Measurements from ENCODE around the gene RGS2.

Gene RGS2

GRCh38 chr1:192852001-192852947 is 43.4 kb downstream of the RGS2 start:
- H2BK120ac ChIP-seq (ENCODE audit: low read depth, low read length), result no peak overlapping the region
- H4K8ac ChIP-seq (ENCODE audit: low read depth, low read length), result no peak overlapping the region
- H3K9ac ChIP-seq (ENCODE audit: low read depth, low read length, poor library complexity), result no peak overlapping the region
- H2BK15ac ChIP-seq (ENCODE audit: low read length), result no peak overlapping the region
- no peak overlapping the region for H3K4me3 ChIP-seq (ENCODE audit: low read length in 2 of 2)
- H3K9me3 ChIP-seq (replicated peaks in 1 of 2; ENCODE audit: control insufficient read depth in 2 of 2, insufficient read depth in 1 of 2, low read depth in 1 of 2, low read length in 2 of 2), result no peaks in the 10 kb centered on the region
- no peak overlapping the region for H2BK5ac ChIP-seq (ENCODE audit: low read length)
- no peak overlapping the region for H3K14ac ChIP-seq (ENCODE audit: low read length)
- H4K91ac ChIP-seq (ENCODE audit: low read depth, low read length, poor library complexity), result no peak overlapping the region
- H3K4me2 ChIP-seq (ENCODE audit: insufficient read depth, low read length, poor library complexity, severe bottlenecking), result no peak overlapping the region
- no CpG with 5 or more reads among the region's 1 CpG for WGBS, 2 donors (ENCODE audit: extremely low coverage in 2 of 2, insufficient read length in 2 of 2, insufficient replicate concordance in 1 of 2)
- H3K79me1 ChIP-seq (ENCODE audit: low read depth, low read length), result no peaks in the 10 kb centered on the region
- H3K23ac ChIP-seq (ENCODE audit: low read depth, low read length, poor library complexity), result no peak overlapping the region
- no peaks in the 10 kb centered on the region for H3K4me1 ChIP-seq (ENCODE audit: control insufficient read depth in 2 of 2, insufficient read depth in 1 of 2, low read depth in 1 of 2, low read length in 2 of 2)
- no peaks in the 10 kb centered on the region for H3K36me3 ChIP-seq (replicated peaks in 1 of 2; ENCODE audit: control insufficient read depth in 2 of 2, insufficient read depth in 2 of 2, low read length in 2 of 2)
- no peak for DNase-seq (ENCODE audit: low spot score)
- H2AK5ac ChIP-seq (ENCODE audit: low read depth, low read length), result no peak overlapping the region
- H2BK12ac ChIP-seq (ENCODE audit: low read length), result no peak overlapping the region
- H3K4ac ChIP-seq (ENCODE audit: low read length), result no peak overlapping the region
- no peak overlapping the region for H3K18ac ChIP-seq (ENCODE audit: low read length)
- no peak overlapping the region for H3K27ac ChIP-seq (replicated peaks; ENCODE audit: low read length)
- no peak overlapping the region for H2AFZ ChIP-seq (ENCODE audit: low read length)
- no peaks in the 10 kb centered on the region for H3K27me3 ChIP-seq (ENCODE audit: control insufficient read depth in 3 of 3, insufficient read depth in 3 of 3, low read depth in 1 of 3, low read length in 3 of 3)

- no peak overlapping the region for H3K23ac ChIP-seq (ENCODE audit: low read depth, low read length, poor library complexity)
- H2BK12ac ChIP-seq (ENCODE audit: low read length), result no peak overlapping the region
- H3K4me1 ChIP-seq (ENCODE audit: control insufficient read depth in 2 of 2, insufficient read depth in 1 of 2, low read depth in 1 of 2, low read length in 2 of 2), result no peaks in the 10 kb centered on the region
- H3K79me1 ChIP-seq (ENCODE audit: low read depth, low read length), result no peaks in the 10 kb centered on the region
- H2BK5ac ChIP-seq (ENCODE audit: low read length), result no peak overlapping the region
- no peaks in the 10 kb centered on the region for H3K9me3 ChIP-seq (replicated peaks in 1 of 2; ENCODE audit: control insufficient read depth in 2 of 2, insufficient read depth in 1 of 2, low read depth in 1 of 2, low read length in 2 of 2)
- no peak overlapping the region for H3K18ac ChIP-seq (ENCODE audit: low read length)
- no peak for DNase-seq (ENCODE audit: low spot score)
- H2BK120ac ChIP-seq (ENCODE audit: low read depth, low read length), result no peak overlapping the region
- H2BK15ac ChIP-seq (ENCODE audit: low read length), result no peak overlapping the region
- H3K4ac ChIP-seq (ENCODE audit: low read length), result no peak overlapping the region
- H3K36me3 ChIP-seq (replicated peaks in 1 of 2; ENCODE audit: control insufficient read depth in 2 of 2, insufficient read depth in 2 of 2, low read length in 2 of 2), result no peaks in the 10 kb centered on the region
- H2AFZ ChIP-seq (ENCODE audit: low read length), result no peak overlapping the region
- H3K4me2 ChIP-seq (ENCODE audit: insufficient read depth, low read length, poor library complexity, severe bottlenecking), result no peak overlapping the region
- no peak overlapping the region for H3K14ac ChIP-seq (ENCODE audit: low read length)
- H3K27ac ChIP-seq (replicated peaks; ENCODE audit: low read length), result no peak overlapping the region
- no peak overlapping the region for H3K9ac ChIP-seq (ENCODE audit: low read depth, low read length, poor library complexity)
- no peak overlapping the region for H3K4me3 ChIP-seq (ENCODE audit: low read length in 2 of 2)
- no CpG with 5 or more reads among the region's 1 CpG for WGBS, 2 donors (ENCODE audit: extremely low coverage in 2 of 2, insufficient read length in 2 of 2, insufficient replicate concordance in 1 of 2)
- no peak overlapping the region for H4K91ac ChIP-seq (ENCODE audit: low read depth, low read length, poor library complexity)
- no peak overlapping the region for H2AK5ac ChIP-seq (ENCODE audit: low read depth, low read length)
- no peaks in the 10 kb centered on the region for H3K27me3 ChIP-seq (ENCODE audit: control insufficient read depth in 3 of 3, insufficient read depth in 3 of 3, low read depth in 1 of 3, low read length in 3 of 3)
- no peak overlapping the region for H4K8ac ChIP-seq (ENCODE audit: low read depth, low read length)
Observed at GRCh38 chr1:192858456-192858855, 49.6 kb downstream of the RGS2 start.

- Histone ChIP-seq H2BK5ac (ENCODE audit: low read length) (no peak overlapping the region), H2BK15ac (ENCODE audit: low read length) (no peak overlapping the region), H4K8ac (ENCODE audit: low read depth, low read length) (no peak overlapping the region), H3K36me3 (replicated peaks in 1 of 2; ENCODE audit: control insufficient read depth in 2 of 2, insufficient read depth in 2 of 2, low read length in 2 of 2) (no peaks in the 10 kb centered on the region), H3K27me3 (ENCODE audit: control insufficient read depth in 3 of 3, insufficient read depth in 3 of 3, low read depth in 1 of 3, low read length in 3 of 3) (no peaks in the 10 kb centered on the region), H3K4me1 (ENCODE audit: control insufficient read depth in 2 of 2, insufficient read depth in 1 of 2, low read depth in 1 of 2, low read length in 2 of 2) (no peaks in the 10 kb centered on the region), H3K4me2 (ENCODE audit: insufficient read depth, low read length, poor library complexity, severe bottlenecking) (no peak overlapping the region), H3K79me1 (ENCODE audit: low read depth, low read length) (no peaks in the 10 kb centered on the region), H3K23ac (ENCODE audit: low read depth, low read length, poor library complexity) (no peak overlapping the region), H2AFZ (ENCODE audit: low read length) (no peak overlapping the region), H3K9me3 (replicated peaks in 1 of 2; ENCODE audit: control insufficient read depth in 2 of 2, insufficient read depth in 1 of 2, low read depth in 1 of 2, low read length in 2 of 2) (no peaks in the 10 kb centered on the region), H3K9ac (ENCODE audit: low read depth, low read length, poor library complexity) (no peak overlapping the region), H3K4me3 (ENCODE audit: low read length in 2 of 2) (no peak overlapping the region), H3K27ac (replicated peaks; ENCODE audit: low read length) (no peak overlapping the region), H3K14ac (ENCODE audit: low read length) (no peak overlapping the region), H3K18ac (ENCODE audit: low read length) (no peak overlapping the region), H2BK120ac (ENCODE audit: low read depth, low read length) (no peak overlapping the region), H2AK5ac (ENCODE audit: low read depth, low read length) (no peak overlapping the region), H2BK12ac (ENCODE audit: low read length) (no peak overlapping the region), H3K4ac (ENCODE audit: low read length) (no peak overlapping the region), H4K91ac (ENCODE audit: low read depth, low read length, poor library complexity) (no peak overlapping the region)
- DNase-seq (ENCODE audit: low spot score), result no peak
Observed at GRCh38 chr1:192859808-192860207, 51.0 kb downstream of the RGS2 start.

GRCh38 chr1:192860478-192861185 is 51.8 kb downstream of the RGS2 start:
- H3K9me3 ChIP-seq (replicated peaks in 1 of 2; ENCODE audit: control insufficient read depth in 2 of 2, insufficient read depth in 1 of 2, low read depth in 1 of 2, low read length in 2 of 2), result no peaks in the 10 kb centered on the region
- H3K4me3 ChIP-seq (ENCODE audit: low read length in 2 of 2), result no peak overlapping the region
- H3K9ac ChIP-seq (ENCODE audit: low read depth, low read length, poor library complexity), result no peak overlapping the region
- no peak overlapping the region for H2BK5ac ChIP-seq (ENCODE audit: low read length)
- no peak overlapping the region for H3K27ac ChIP-seq (replicated peaks; ENCODE audit: low read length)
- H3K18ac ChIP-seq (ENCODE audit: low read length), result no peak overlapping the region
- H4K91ac ChIP-seq (ENCODE audit: low read depth, low read length, poor library complexity), result no peak overlapping the region
- H2BK15ac ChIP-seq (ENCODE audit: low read length), result no peak overlapping the region
- H2BK12ac ChIP-seq (ENCODE audit: low read length), result no peak overlapping the region
- H2AK5ac ChIP-seq (ENCODE audit: low read depth, low read length), result no peak overlapping the region
- no peak overlapping the region for H3K23ac ChIP-seq (ENCODE audit: low read depth, low read length, poor library complexity)
- no peak overlapping the region for H3K14ac ChIP-seq (ENCODE audit: low read length)
- no CpG with 5 or more reads among the region's 5 CpGs for WGBS, 2 donors (ENCODE audit: extremely low coverage in 2 of 2, insufficient read length in 2 of 2, insufficient replicate concordance in 1 of 2)
- H2BK120ac ChIP-seq (ENCODE audit: low read depth, low read length), result no peak overlapping the region
- no peak for DNase-seq (ENCODE audit: low spot score)
- no peak overlapping the region for H2AFZ ChIP-seq (ENCODE audit: low read length)
- no peaks in the 10 kb centered on the region for H3K36me3 ChIP-seq (replicated peaks in 1 of 2; ENCODE audit: control insufficient read depth in 2 of 2, insufficient read depth in 2 of 2, low read length in 2 of 2)
- no peaks in the 10 kb centered on the region for H3K4me1 ChIP-seq (ENCODE audit: control insufficient read depth in 2 of 2, insufficient read depth in 1 of 2, low read depth in 1 of 2, low read length in 2 of 2)
- H4K8ac ChIP-seq (ENCODE audit: low read depth, low read length), result no peak overlapping the region
- H3K27me3 ChIP-seq (ENCODE audit: control insufficient read depth in 3 of 3, insufficient read depth in 3 of 3, low read depth in 1 of 3, low read length in 3 of 3), result no peaks in the 10 kb centered on the region
- no peak overlapping the region for H3K4ac ChIP-seq (ENCODE audit: low read length)
- H3K79me1 ChIP-seq (ENCODE audit: low read depth, low read length), result no peaks in the 10 kb centered on the region
- H3K4me2 ChIP-seq (ENCODE audit: insufficient read depth, low read length, poor library complexity, severe bottlenecking), result no peak overlapping the region

Measured in neuronal stem cell (in vitro differentiated cells).